ENCODE measurements around the gene TGIF2LX.
"Not testable (repeated sequence)": the region's sequence is repeated elsewhere in the genome, so short reads cannot be mapped to it uniquely, and the experiment has no call there.

The TGIF2LX gene
- long read RNA-seq, donor 1 = 0 reads
- long read RNA-seq, donor 2 = 0 reads
- long read RNA-seq, donor 3 = 0 reads
- long read RNA-seq, donor 4 = 0 reads
- long read RNA-seq, donor 5 = 0 reads
- long read RNA-seq, donor 6 = 0 reads
- long read RNA-seq, donor 7 = 0 reads
- long read RNA-seq, donor 8 = 0 reads

DNA sequence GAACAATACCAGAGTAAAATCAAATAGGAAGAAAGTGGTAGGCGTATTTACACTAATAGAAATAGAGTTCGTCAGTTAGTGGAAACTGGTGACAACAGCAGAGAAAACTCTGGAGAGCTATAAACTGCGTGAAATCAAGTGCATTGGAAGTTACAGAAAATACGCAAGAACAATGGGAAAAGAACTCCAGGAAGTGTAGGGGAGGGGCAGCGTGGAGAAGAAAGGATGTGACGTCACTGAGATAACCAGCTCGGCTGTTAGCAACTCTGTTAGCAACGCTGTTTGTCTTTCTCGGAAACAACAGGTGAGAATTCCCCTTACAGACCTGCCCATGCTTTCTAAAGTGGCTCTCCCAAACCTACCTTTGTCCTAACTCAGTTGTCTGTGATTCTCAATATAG, at the start of gene TGIF2LX:
Gene TGIF2LX (plus strand): TSS at position 244 of the 400 bp plus-strand sequence. CDS start 178 bp downstream, outside the sequence.
- DNase-seq = not testable (repeated sequence)

DNA sequence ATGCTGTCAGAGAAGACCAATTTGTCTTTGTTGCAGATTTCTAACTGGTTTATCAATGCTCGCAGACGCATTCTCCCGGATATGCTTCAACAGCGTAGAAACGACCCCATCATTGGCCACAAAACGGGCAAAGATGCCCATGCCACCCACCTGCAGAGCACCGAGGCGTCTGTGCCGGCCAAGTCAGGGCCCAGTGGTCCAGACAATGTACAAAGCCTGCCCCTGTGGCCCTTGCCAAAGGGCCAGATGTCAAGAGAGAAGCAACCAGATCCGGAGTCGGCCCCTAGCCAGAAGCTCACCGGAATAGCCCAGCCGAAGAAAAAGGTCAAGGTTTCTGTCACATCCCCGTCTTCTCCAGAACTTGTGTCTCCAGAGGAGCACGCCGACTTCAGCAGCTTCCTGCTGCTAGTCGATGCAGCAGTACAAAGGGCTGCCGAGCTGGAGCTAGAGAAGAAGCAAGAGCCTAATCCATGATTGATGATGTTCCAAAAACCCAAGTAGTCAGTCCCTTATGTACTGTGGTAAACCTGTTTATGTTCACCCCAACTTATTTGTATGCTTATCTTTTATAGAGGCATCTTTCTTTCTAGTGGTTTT, 728 bp downstream of the TGIF2LX start:
- DNase-seq = not testable (repeated sequence)

DNA sequence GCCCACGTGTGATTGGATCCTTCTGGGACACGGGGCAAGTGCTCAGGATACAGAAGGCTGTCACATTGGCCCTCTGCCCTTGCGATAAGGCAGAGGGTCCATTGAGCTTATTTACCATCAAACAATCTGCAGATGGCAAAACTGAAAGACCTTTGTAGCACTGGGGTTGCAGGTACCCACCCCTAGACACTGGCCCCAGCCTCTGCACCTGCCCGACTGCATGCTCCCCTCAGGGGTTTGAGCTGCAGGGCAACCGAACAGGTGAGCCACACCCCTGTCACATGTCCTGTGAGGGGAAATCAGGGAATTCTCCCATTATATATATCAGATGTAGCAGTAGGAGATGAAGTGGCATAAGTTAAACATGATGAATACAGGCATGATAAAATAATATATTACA, 21.4 kb downstream of the TGIF2LX start:
- DNase-seq = not testable (repeated sequence)

DNA sequence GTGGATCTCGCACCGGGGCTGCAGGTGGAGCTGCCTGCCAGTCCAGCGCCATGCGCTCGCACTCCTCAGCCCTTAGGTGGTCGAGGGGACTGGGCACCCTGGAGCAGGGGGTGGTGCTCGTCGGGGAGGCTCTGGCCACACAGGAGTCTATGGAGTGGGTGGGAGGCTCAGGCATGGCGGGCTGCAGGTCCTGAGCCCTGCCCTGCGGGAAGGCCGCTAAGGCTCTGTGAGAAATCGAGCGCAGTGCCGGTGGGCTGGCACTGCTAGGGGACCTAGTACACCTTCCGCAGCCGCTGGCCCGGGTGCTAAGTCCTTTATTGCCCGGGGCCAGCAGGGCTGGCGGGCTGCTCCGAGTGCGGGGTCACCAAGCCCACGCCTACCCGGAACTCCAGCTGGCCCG, 43.9 kb downstream of the TGIF2LX start:
- DNase-seq = not testable (repeated sequence)
